Vagina (tissue), 2 donors: ENCODE measurements around the gene CORO2B. TPM values are rescaled to one million over a fixed set of nuclear protein-coding genes. Genes with fewer than 3 reads are reported as not detected.

ENCODE experiments used
- DNase-seq, 2 donors: peaks; one replicate each; pipeline ENCODE4 v3.0.0-alpha.2; 2017; ENCODE audit errors: extremely low spot score in 2 of 2
- H3K27ac ChIP-seq: fragments of 200-600 bp; sonication (generic); one replicate; pipeline ENCODE4 v1.5.1; 2019
- H3K27me3 ChIP-seq: fragments of 200-600 bp; sonication (generic); one replicate; pipeline ENCODE4 v1.5.1; 2019
- H3K36me3 ChIP-seq, 2 donors: fragments of 200-600 bp; sonication (generic); one replicate each; pipeline ENCODE4 v1.5.1; 2017 to 2019
- H3K4me1 ChIP-seq: fragments of 200-600 bp; sonication (generic); one replicate; pipeline ENCODE4 v1.5.1; 2019
- H3K4me3 ChIP-seq, 2 donors: fragments of 200-600 bp; sonication (generic); 1 replicate in 1 of 2; 2 replicates in 1 of 2; pipeline ENCODE4 v1.5.1; 2016 to 2019
- H3K9me3 ChIP-seq: fragments of 200-600 bp; sonication (generic); one replicate; pipeline ENCODE4 v1.5.1; 2019
- POLR2A ChIP-seq, 2 donors: fragments of 450-650 bp; IDR thresholded peaks; one replicate each; pipeline ENCODE4 v1.6.1; 2017; ENCODE audit warnings: antibody characterized with exemption in 2 of 2, mild to moderate bottlenecking in 2 of 2, moderate library complexity in 2 of 2
- POLR2AphosphoS5 ChIP-seq, 2 donors: sonication (generic); formaldehyde crosslinking; IDR thresholded peaks; one replicate each; pipeline ENCODE4 v1.9.0; 2017; ENCODE audit warnings: antibody characterized with exemption in 2 of 2, mild to moderate bottlenecking in 2 of 2, low read depth in 1 of 2; ENCODE audit not compliant: insufficient read depth in 1 of 2
- intact Hi-C: fragments of 100-400 bp; cut with DNase I; formaldehyde crosslinking; loops from one replicate; pipeline ENCODE4 v1.15.1; 2023
- total RNA-seq: library from RNA; depleted of rRNA; stranded (reverse); fragments of >200 nt; gene quantifications from one replicate; pipeline ENCODE4 v1.2.3, GENCODE V29; 2016
- TF ChIP-seq, protein P1 (sequence below), 3 experiments: fragments of 450-650 bp in 2 of 3; fragments of 200-600 bp in 1 of 3; sonication (generic) in 1 of 3; IDR thresholded peaks; one replicate each; pipeline ENCODE4 v1.5.1; 2017 to 2019; ENCODE audit warnings: antibody characterized with exemption in 3 of 3, mild to moderate bottlenecking in 2 of 3, moderate library complexity in 2 of 3

CORO2B gene
- total RNA-seq, 1 donor from 2014 or later = 4.7 TPM

DNA sequence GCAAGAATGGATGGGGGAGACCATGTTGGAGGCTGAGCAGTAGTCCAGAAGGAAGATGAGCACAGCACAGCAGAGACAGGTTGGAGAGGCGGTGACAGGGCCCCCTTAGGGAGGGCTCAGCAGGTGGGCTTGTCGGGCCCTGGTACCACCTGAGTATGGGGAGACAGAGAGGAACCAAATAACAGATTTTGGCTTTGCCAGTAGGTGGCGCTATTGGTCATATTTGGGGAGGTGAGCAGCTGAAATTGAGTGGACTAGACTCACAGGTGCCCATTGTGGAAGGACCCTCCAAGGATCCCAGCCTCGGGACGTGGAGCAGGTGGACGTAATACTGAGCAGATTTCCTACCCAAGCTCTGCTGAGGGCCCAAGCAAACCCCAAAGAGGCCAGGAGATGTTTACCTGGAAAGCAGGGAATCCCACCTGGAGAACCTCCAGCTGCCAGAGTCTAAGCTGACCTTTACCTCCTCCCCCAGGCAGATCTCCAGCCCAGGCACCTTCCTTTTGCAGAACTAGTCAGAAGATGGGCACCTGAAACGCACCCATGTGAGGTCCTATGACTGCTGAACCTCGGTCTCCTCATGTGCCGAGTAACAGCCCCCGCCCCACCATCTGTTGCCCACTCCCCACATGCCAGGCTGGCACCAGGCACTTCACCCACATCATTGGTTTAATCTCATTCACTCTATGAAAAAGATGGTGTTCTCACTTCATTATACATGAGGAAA, 24.6 kb upstream of the CORO2B start:
- peaks cover 7% of the 10 kb centered on the region for H3K4me1 ChIP-seq
- no peak for TF ChIP-seq POLR2A (IDR thresholded peaks at IDR 0.05)
- TF ChIP-seq, protein P1, sequence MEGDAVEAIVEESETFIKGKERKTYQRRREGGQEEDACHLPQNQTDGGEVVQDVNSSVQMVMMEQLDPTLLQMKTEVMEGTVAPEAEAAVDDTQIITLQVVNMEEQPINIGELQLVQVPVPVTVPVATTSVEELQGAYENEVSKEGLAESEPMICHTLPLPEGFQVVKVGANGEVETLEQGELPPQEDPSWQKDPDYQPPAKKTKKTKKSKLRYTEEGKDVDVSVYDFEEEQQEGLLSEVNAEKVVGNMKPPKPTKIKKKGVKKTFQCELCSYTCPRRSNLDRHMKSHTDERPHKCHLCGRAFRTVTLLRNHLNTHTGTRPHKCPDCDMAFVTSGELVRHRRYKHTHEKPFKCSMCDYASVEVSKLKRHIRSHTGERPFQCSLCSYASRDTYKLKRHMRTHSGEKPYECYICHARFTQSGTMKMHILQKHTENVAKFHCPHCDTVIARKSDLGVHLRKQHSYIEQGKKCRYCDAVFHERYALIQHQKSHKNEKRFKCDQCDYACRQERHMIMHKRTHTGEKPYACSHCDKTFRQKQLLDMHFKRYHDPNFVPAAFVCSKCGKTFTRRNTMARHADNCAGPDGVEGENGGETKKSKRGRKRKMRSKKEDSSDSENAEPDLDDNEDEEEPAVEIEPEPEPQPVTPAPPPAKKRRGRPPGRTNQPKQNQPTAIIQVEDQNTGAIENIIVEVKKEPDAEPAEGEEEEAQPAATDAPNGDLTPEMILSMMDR (IDR thresholded peaks at IDR 0.05) = peak in 2 of 3 experiments; percentile 62 to 69
- no peak overlapping the region for H3K4me3 ChIP-seq
- DNase-seq = peak in 1 of 2 donors; percentile 56
- intact Hi-C loops = no loop called here
- no peaks in the 10 kb centered on the region for H3K27me3 ChIP-seq
- H3K27ac ChIP-seq = no peak overlapping the region
- no peaks in the 10 kb centered on the region for H3K9me3 ChIP-seq
- no peaks in the 10 kb centered on the region for H3K36me3 ChIP-seq

DNA sequence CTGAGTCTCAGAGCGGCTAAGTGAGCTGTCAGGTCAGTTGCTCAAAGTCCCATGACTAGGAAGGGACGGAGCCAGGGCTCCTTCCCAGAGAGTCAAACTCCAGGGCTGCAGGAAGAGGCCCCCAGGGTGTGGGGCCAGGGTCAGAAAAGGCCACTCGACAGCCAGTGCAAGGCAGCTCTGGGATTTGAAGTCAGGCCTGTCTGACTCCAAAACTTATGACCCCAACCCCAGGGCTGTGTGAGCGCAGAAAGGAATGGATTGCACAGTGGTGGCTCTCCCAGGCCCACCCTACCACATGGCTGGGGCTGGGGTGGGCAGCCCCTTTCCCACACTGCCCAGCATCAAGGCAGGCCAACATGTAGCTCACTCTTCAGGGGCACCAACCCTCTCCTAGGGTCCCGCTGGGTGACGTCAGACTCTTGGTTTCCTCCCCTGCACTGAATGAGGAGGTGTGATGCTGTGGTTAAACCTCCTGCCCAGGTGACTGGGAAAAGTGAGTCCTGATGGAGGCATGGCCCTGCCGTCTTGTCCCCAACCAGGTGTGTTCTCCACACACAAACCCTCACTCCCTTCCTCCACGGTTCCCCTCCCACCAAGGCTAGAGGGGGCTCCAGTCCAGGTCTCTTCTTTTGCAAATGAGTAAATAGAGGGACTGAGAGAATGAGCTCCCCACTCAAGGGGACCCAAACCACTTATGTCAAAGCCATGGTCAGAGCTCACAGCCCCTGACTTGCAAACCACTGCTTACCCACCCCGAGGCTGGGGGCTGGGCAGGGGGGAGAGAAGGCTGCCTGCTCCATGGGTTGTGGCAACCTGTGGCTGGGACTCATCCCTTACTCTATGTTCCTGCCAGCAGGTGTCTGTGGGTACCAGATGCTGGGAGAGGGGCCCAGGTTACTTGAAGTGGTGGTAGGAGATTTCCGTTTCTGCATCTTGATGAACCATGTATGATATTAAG, 23.8 kb upstream of the CORO2B start:
- H3K4me1 ChIP-seq = peaks cover 9% of the 10 kb centered on the region
- H3K27me3 ChIP-seq = no peaks in the 10 kb centered on the region
- no peaks in the 10 kb centered on the region for H3K36me3 ChIP-seq
- H3K27ac ChIP-seq = no peak overlapping the region
- TF ChIP-seq, protein P1 (IDR thresholded peaks at IDR 0.05) = no peak
- TF ChIP-seq POLR2A (IDR thresholded peaks at IDR 0.05) (no peak), POLR2AphosphoS5 (IDR thresholded peaks at IDR 0.05; ENCODE audit: insufficient read depth in 1 of 2, low read depth in 1 of 2) (no peak)
- no peaks in the 10 kb centered on the region for H3K9me3 ChIP-seq
- DNase-seq = peak in 1 of 2 donors; percentile 58
- no peak overlapping the region for H3K4me3 ChIP-seq
- intact Hi-C loops = loop anchor here (5.0 kb wide), 1 partner anchor 117 kb away; no protein-coding TSS in a partner anchor

DNA sequence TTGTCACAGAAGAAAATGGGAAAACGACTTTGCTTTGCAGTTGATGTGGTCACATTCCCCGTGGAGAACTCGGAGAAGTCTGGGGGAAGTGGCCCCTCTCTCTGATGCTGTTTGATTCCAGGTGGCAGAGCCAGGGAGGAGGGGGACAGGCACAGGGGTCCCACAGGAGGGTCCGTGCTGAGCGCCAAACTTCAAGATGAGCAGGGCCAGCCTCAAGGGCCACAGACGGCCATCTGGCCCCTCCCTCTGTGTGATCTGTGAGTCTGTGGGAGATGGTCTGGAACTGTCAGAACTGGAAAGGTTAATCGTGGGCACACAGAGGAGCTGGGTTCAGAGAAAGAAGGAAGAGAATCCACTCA, 23.1 kb upstream of the CORO2B start:
- Histone ChIP-seq H3K9me3 (no peaks in the 10 kb centered on the region), H3K36me3 (no peaks in the 10 kb centered on the region), H3K27me3 (no peaks in the 10 kb centered on the region), H3K4me3 (no peak overlapping the region), H3K27ac (no peak overlapping the region), H3K4me1 (peaks cover 9% of the 10 kb centered on the region)
- intact Hi-C loops = loop anchor here (5.0 kb wide), 1 partner anchor 117 kb away; no protein-coding TSS in a partner anchor
- peak in 1 of 2 donors; percentile 42 for DNase-seq
- TF ChIP-seq, protein P1 (IDR thresholded peaks at IDR 0.05) = no peak
- TF ChIP-seq POLR2A (IDR thresholded peaks at IDR 0.05) (no peak), POLR2AphosphoS5 (IDR thresholded peaks at IDR 0.05; ENCODE audit: insufficient read depth in 1 of 2, low read depth in 1 of 2) (no peak)

DNA sequence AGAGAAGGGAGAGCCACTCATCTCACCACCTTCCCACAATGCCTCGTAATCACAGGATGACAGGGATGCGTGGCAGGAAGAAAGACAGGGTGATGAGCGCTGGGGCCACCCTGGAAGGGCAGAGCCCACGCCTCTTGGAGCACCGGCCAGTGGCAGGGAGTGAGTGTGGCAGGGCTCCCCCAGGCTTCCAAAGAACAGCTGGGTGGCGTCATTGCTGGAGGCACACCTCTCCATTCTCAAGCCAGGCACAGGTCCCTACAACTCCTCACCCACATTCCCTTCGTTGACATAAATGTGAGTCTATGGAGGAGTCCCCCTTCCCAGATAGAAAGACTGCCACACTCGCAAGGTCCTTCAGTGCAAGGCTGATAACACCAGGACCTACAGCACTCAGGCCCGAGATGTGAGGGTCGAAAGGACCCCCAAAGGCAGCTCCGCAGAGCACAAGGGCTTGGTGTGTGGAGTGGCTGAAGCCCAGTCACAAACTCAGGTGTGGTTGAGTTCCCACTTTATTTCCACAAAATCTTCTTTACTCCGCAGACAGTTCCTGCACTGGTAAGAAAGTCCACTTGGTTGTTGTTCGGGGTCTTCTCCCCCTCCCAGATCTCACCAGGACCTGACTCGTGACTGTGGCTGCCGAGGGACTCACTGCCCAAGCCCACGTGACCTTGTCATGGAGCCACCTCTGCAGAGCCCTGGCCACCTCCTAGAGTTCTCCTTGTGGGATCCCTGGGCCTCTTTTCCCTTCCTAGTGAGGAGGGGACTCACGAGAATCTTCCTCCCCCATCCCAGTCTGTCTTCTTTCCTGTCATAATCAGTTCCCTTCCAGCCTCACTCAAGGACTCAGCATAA, 22.4 kb upstream of the CORO2B start:
- TF ChIP-seq POLR2A (IDR thresholded peaks at IDR 0.05) = no peak
- TF ChIP-seq POLR2AphosphoS5 (IDR thresholded peaks at IDR 0.05; ENCODE audit: insufficient read depth in 1 of 2, low read depth in 1 of 2) = no peak
- TF ChIP-seq, protein P1 (IDR thresholded peaks at IDR 0.05) = no peak
- no peak overlapping the region for H3K4me3 ChIP-seq
- H3K27me3 ChIP-seq = no peaks in the 10 kb centered on the region
- peak; percentile 72 to 79 for DNase-seq
- H3K4me1 ChIP-seq = peaks cover 9% of the 10 kb centered on the region
- H3K27ac ChIP-seq = no peak overlapping the region
- no peaks in the 10 kb centered on the region for H3K9me3 ChIP-seq
- intact Hi-C loops = loop anchor here (5.0 kb wide), 1 partner anchor 116 kb away; no protein-coding TSS in a partner anchor
- no peaks in the 10 kb centered on the region for H3K36me3 ChIP-seq
